Pons (tissue), 1 donor: ENCODE measurements around the gene APBB2.

Source experiments
- DNase-seq: peaks from one replicate; pipeline ENCODE4 v3.0.0-alpha.2; 2016; ENCODE audit warnings: low spot score

The APBB2 gene

GRCh38 chr4:41098093-41099048 is 116.0 kb downstream of the APBB2 start:
- DNase-seq: no peak

- no peak for DNase-seq
Observed at GRCh38 chr4:41095973-41096372, 118.4 kb downstream of the APBB2 start.

- DNase-seq: no peak
Observed at GRCh38 chr4:41095192-41095872, 119.0 kb downstream of the APBB2 start.

GRCh38 chr4:41092128-41092527 is 122.2 kb downstream of the APBB2 start:
- no peak for DNase-seq

GRCh38 chr4:41081847-41082246 is 132.5 kb downstream of the APBB2 start:
- no peak for DNase-seq

- peak; percentile 50 for DNase-seq
Observed at GRCh38 chr4:41080976-41081375, 133.4 kb downstream of the APBB2 start.

GRCh38 chr4:41079881-41080560 is 134.3 kb downstream of the APBB2 start:
- peak; percentile 91 for DNase-seq

- no peak for DNase-seq
Observed at GRCh38 chr4:41077628-41078027, 136.7 kb downstream of the APBB2 start.

GRCh38 chr4:41076481-41076880 is 137.9 kb downstream of the APBB2 start:
- peak; percentile 75 for DNase-seq

- no peak for DNase-seq
Observed at GRCh38 chr4:41074215-41074614, 140.1 kb downstream of the APBB2 start.

- peak; percentile 91 for DNase-seq
Observed at GRCh38 chr4:41072021-41072777, 142.1 kb downstream of the APBB2 start.

- DNase-seq: no peak
Observed at GRCh38 chr4:41070516-41071281, 143.6 kb downstream of the APBB2 start.

- no peak for DNase-seq
Observed at GRCh38 chr4:41069838-41070237, 144.5 kb downstream of the APBB2 start.

GRCh38 chr4:41069257-41069656 is 145.1 kb downstream of the APBB2 start:
- peak; percentile 47 for DNase-seq

GRCh38 chr4:41067369-41067768 is 147.0 kb downstream of the APBB2 start:
- no peak for DNase-seq

GRCh38 chr4:41066049-41066448 is 148.3 kb downstream of the APBB2 start:
- DNase-seq: no peak

- DNase-seq: no peak
Observed at GRCh38 chr4:41065434-41066006, 148.8 kb downstream of the APBB2 start.

GRCh38 chr4:41064953-41065352 is 149.4 kb downstream of the APBB2 start:
- DNase-seq: no peak

- no peak for DNase-seq
Observed at GRCh38 chr4:41061482-41062185, 152.7 kb downstream of the APBB2 start.
